ENCODE results near the gene TMEM263. TPM values are rescaled to one million over a fixed set of nuclear protein-coding genes. Genes with fewer than 3 reads are reported as not detected.
A peak's percentile ranks its signal among the peaks of the same experiment; 100 is the strongest.

Gene TMEM263
- total RNA-seq, 1 donor from 2014 or later, result 35.8 TPM

DNA sequence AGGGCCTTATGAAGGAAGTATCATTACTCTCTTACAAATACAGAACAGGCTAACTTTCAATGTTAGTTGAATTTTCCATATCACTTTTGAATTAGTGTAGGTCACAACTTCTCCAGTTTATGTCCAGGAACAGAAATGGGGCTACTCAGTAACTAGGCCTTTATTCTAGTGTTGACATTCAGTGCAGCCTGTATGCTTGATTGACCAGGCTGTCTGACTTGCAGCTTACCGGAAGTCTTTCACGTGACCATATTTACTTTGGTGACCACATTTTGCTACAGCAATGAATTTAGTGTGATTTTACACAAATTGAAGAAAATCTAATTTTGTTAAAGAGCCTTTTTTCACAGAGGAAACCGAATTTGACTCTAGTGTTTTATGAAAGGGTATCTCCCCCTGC is 18.8 kb downstream of the TMEM263 start:
- Histone ChIP-seq H3K9me3 (replicated peaks) (no peaks in the 10 kb centered on the region), H3K27me3 (ENCODE audit: low read depth) (no peaks in the 10 kb centered on the region), H3K36me3 (peaks cover 25% of the 10 kb centered on the region), H3K4me3 (no peak overlapping the region), H3K4me1 (peaks cover 65% of the 10 kb centered on the region), H3K27ac (replicated peaks) (no peak overlapping the region)
- intact Hi-C loops (cut with micrococcal nuclease), result no loop called here
- TF ChIP-seq, protein P1, sequence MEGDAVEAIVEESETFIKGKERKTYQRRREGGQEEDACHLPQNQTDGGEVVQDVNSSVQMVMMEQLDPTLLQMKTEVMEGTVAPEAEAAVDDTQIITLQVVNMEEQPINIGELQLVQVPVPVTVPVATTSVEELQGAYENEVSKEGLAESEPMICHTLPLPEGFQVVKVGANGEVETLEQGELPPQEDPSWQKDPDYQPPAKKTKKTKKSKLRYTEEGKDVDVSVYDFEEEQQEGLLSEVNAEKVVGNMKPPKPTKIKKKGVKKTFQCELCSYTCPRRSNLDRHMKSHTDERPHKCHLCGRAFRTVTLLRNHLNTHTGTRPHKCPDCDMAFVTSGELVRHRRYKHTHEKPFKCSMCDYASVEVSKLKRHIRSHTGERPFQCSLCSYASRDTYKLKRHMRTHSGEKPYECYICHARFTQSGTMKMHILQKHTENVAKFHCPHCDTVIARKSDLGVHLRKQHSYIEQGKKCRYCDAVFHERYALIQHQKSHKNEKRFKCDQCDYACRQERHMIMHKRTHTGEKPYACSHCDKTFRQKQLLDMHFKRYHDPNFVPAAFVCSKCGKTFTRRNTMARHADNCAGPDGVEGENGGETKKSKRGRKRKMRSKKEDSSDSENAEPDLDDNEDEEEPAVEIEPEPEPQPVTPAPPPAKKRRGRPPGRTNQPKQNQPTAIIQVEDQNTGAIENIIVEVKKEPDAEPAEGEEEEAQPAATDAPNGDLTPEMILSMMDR (IDR thresholded peaks at IDR 0.05; ENCODE audit: borderline replicate concordance), result no peak
- no peak for DNase-seq

DNA sequence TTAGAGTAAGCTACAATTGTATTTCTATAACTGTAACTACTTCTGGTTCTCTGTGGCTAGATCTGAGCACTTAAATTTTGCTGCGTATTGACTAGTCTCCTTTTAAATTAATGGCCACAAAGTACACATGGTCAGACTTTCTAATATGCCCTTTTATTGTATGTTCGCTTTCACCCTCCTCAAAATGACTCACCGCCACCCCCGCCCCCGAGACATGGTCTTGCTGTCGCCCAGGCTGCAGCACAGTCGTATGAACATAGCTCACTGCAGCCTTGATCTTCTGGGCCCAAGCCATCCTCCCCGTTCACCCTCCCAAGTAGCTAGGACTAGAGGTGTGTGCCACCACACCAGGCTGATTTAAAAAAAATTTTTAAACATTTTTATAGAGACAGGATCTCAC is 19.4 kb downstream of the TMEM263 start:
- TF ChIP-seq, protein P1 (IDR thresholded peaks at IDR 0.05; ENCODE audit: borderline replicate concordance), result no peak
- no peaks in the 10 kb centered on the region for H3K9me3 ChIP-seq (replicated peaks)
- H3K4me1 ChIP-seq, result peaks cover 71% of the 10 kb centered on the region
- H3K4me3 ChIP-seq, result no peak overlapping the region
- no peaks in the 10 kb centered on the region for H3K27me3 ChIP-seq (ENCODE audit: low read depth)
- H3K27ac ChIP-seq (replicated peaks), result peak overlapping the region; percentile 73
- no peak for DNase-seq
- H3K36me3 ChIP-seq, result peaks cover 19% of the 10 kb centered on the region
- intact Hi-C loops (cut with micrococcal nuclease), result no loop called here

DNA sequence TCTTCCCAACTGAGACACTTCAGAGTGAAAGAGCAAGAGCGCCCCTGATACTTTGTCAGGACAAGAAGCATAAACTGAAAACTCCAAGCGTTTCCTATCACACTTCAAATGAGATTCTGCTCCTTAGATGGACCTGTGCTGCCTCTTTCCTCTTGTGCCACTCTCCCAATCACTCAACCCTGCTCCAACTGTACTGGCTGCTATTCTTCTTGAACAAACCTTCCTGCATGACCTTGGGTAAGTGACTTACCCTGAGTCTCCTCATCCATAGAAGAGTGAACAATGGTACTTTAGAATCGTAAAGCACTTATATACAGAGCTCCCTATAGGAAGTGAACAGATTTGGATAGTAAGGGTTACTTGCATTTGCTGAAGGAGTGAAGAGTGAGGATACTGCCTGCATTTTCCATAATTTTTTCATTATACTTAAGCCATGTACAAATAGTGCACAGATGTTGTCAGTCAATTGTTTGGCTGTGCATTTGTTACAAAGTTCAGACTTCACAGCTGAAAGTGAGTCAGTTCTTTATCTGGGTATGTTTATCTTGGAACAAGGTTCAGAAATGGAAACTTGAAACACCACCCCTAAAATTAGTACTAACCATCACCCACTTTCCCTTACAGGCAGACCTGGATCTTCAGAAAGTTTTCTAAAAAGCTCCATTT is 20.4 kb downstream of the TMEM263 start:
- Histone ChIP-seq H3K27ac (replicated peaks) (peak overlapping the region; percentile 73), H3K36me3 (peaks cover 10% of the 10 kb centered on the region), H3K4me3 (no peak overlapping the region), H3K4me1 (peaks cover 81% of the 10 kb centered on the region), H3K27me3 (ENCODE audit: low read depth) (no peaks in the 10 kb centered on the region), H3K9me3 (replicated peaks) (no peaks in the 10 kb centered on the region)
- TF ChIP-seq, protein P1 (IDR thresholded peaks at IDR 0.05; ENCODE audit: borderline replicate concordance), result no peak
- intact Hi-C loops (cut with micrococcal nuclease), result no loop called here
- no peak for DNase-seq

DNA sequence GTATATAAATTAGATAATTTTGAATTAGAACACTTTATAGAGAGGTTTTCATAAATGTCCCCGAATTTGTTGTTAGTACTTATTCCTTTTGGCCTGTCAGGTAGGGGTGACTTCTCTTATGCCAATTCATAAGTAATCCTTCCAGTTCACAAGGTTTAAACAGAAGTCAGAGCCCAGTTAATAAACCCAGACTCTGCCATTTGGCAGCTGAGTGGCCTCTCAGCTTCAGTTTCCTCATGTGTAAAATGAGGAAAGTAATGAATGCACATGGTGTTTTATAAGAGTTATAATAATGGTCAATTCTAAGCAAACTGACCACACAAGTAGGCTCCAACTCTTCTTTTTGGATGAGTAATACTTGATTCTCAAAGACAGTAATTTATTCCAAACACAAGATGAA is 21.0 kb downstream of the TMEM263 start:
- no peak for DNase-seq
- H3K27me3 ChIP-seq (ENCODE audit: low read depth), result no peaks in the 10 kb centered on the region
- intact Hi-C loops (cut with micrococcal nuclease), result no loop called here
- no peak overlapping the region for H3K4me3 ChIP-seq
- H3K27ac ChIP-seq (replicated peaks), result peak overlapping the region; percentile 73
- peaks cover 5% of the 10 kb centered on the region for H3K36me3 ChIP-seq
- H3K4me1 ChIP-seq, result peaks cover 87% of the 10 kb centered on the region
- TF ChIP-seq, protein P1 (IDR thresholded peaks at IDR 0.05; ENCODE audit: borderline replicate concordance), result no peak
- H3K9me3 ChIP-seq (replicated peaks), result no peaks in the 10 kb centered on the region

DNA sequence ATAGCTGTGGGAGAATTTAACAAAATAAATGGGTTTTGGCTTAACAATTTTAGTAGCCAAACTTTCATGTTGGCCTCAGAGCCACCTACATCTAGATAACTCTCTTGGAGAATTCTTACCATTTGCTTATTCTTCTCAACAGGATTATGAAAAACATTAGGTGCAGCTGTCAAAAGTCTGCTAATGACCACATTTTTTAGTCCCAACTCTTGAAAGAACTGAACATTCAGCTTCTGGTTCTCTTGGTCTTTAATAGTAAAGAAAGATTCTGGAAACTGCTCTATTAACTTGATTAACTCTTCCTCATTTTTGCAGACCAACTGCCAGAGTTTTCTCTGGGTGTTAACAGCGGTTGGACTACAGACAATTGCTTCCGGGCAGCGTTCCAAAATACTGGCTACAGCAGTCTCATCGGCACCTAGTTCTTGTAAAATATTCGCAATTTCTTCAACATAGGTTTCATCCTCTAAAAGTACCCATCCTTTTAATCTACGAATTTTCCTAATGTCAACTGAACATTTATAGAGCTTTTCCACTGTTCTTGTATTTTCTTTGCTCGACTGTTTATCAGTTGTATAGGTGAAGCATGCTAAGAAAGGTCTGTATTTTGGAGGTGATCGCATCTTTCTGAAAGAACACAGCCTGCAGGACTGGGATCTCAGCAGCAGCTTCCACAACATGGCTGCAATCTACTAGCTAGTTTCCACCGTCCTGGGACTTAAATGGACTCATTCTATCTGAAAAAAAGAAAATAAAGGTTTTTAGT is 22.5 kb downstream of the TMEM263 start:
- Histone ChIP-seq H3K27ac (replicated peaks) (peak overlapping the region; percentile 73), H3K4me3 (peak overlapping the region; percentile 5), H3K4me1 (peaks cover 94% of the 10 kb centered on the region), H3K9me3 (replicated peaks) (no peaks in the 10 kb centered on the region), H3K36me3 (no peaks in the 10 kb centered on the region), H3K27me3 (ENCODE audit: low read depth) (no peaks in the 10 kb centered on the region)
- intact Hi-C loops (cut with micrococcal nuclease), result no loop called here
- TF ChIP-seq, protein P1 (IDR thresholded peaks at IDR 0.05; ENCODE audit: borderline replicate concordance), result no peak
- peak; percentile 73 for DNase-seq

All from left ventricle myocardium inferior (tissue), 1 donor.